Astrocyte of the cerebellum (primary cell): Measurements from ENCODE around the gene CDK11B.

Experiments
- DNase-seq: peaks from one replicate; pipeline ENCODE4 v3.0.0-alpha.2; 2011; ENCODE audit warnings: low read depth
- H3K4me3 ChIP-seq: 2 replicates; pipeline ENCODE4 v1.5.1; 2011; ENCODE audit warnings: mild to moderate bottlenecking, low read depth, low read length, moderate library complexity
- in situ Hi-C: cut with HindIII; loops from 2 replicates; pipeline ENCODE4 v1.10.0; 2017; ENCODE audit warnings: low sequenced_read_pairs
- TF ChIP-seq, protein P1 (sequence below): IDR thresholded peaks from 2 replicates; pipeline ENCODE4 v1.5.1; 2012; ENCODE audit warnings: low read length, low read depth, moderate library complexity, mild to moderate bottlenecking; ENCODE audit errors: missing control alignments

Gene CDK11B

GRCh38 chr1:1612104-1612400 lies 46.8 kb downstream of the CDK11B start:
- in situ Hi-C loops: no loop called here
- TF ChIP-seq, protein P1, sequence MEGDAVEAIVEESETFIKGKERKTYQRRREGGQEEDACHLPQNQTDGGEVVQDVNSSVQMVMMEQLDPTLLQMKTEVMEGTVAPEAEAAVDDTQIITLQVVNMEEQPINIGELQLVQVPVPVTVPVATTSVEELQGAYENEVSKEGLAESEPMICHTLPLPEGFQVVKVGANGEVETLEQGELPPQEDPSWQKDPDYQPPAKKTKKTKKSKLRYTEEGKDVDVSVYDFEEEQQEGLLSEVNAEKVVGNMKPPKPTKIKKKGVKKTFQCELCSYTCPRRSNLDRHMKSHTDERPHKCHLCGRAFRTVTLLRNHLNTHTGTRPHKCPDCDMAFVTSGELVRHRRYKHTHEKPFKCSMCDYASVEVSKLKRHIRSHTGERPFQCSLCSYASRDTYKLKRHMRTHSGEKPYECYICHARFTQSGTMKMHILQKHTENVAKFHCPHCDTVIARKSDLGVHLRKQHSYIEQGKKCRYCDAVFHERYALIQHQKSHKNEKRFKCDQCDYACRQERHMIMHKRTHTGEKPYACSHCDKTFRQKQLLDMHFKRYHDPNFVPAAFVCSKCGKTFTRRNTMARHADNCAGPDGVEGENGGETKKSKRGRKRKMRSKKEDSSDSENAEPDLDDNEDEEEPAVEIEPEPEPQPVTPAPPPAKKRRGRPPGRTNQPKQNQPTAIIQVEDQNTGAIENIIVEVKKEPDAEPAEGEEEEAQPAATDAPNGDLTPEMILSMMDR: no peak
- no peak for DNase-seq
- H3K4me3 ChIP-seq: no peak overlapping the region

GRCh38 chr1:1610796-1611195 lies 48.0 kb downstream of the CDK11B start:
- no peak for DNase-seq
- in situ Hi-C loops: no loop called here
- TF ChIP-seq, protein P1: no peak
- no peak overlapping the region for H3K4me3 ChIP-seq

- in situ Hi-C loops: no loop called here
- DNase-seq: no peak
- no peak overlapping the region for H3K4me3 ChIP-seq
- TF ChIP-seq, protein P1: no peak
These were observed 48.9 kb downstream of the CDK11B start for GRCh38 chr1:1609822-1610485.

- H3K4me3 ChIP-seq: no peak overlapping the region
- in situ Hi-C loops: no loop called here
- TF ChIP-seq, protein P1: no peak
- no peak for DNase-seq
These were observed 52.6 kb downstream of the CDK11B start for GRCh38 chr1:1606232-1606631.

DNA sequence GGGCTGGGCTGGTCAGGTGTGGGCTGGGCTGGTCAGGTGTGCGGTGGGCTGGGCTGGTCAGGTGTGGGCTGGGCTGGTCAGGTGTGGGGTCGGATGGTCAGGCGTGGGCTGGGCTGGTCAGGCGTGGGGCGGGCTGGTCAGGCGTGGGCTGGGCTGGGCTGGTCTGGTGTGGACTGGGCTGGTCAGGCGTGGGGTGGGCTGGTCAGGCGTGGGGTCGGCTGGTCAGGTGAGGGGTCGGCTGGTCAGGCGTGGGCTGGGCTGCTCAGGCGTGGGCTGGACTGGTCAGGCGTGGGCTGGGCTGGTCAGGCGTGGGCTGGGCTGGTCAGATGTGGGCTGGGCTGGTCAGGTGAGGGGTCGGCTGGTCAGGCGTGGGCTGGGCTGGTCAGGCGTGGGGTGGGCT lies 53.1 kb downstream of the CDK11B start:
- TF ChIP-seq, protein P1: no peak
- in situ Hi-C loops: no loop called here
- H3K4me3 ChIP-seq: no peak overlapping the region
- DNase-seq: no peak

DNA sequence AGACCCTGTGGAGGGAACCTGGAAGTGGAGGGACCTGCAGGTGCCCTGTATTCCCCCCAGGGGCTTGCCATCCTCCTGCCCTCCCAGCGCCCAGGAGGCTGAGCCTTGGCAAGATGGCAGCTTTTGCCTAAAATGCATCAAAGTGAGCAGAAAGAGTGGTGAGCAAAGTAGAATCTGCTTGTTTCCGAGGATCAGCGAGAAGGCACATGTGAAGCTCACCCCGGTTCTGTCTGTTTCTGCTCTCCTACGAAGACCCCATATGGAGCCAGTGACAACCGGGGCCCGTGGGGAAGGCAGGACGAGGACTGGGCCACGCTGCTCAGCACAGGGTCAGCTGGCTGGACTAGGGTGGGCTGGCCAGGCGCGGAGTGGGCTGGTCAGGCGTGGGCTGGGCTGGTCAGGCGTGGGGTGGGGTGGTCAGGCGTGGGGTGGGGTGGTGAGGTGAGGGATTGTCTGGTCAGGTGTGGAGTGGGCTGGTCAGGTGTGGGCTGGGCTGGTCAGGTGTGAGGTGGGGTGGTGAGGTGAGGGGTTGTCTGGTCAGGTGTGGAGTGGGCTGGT lies 53.7 kb downstream of the CDK11B start:
- TF ChIP-seq, protein P1: no peak
- no peak for DNase-seq
- no peak overlapping the region for H3K4me3 ChIP-seq
- in situ Hi-C loops: no loop called here
